ENCODE measurements around the gene UCP2. TPM values are rescaled to one million over a fixed set of nuclear protein-coding genes. Genes with fewer than 3 reads are reported as not detected.
A peak's percentile ranks its signal among the peaks of the same experiment; 100 is the strongest.

UCP2 gene
- total RNA-seq, 5 donors from 2014 or later (not counting 1 experiment from before 2014, with no cell fraction given) = 241 to 754 (median 311) TPM

GRCh38 chr11:73981051-73981805 is 1.4 kb downstream of the UCP2 start:
- H3K4me1 Mint-ChIP-seq = peaks cover 59 to 68% (median 60%) of the 10 kb centered on the region in 3 donors
- H3K9me3 Mint-ChIP-seq = no peaks in the 10 kb centered on the region
- no peaks in the 10 kb centered on the region for H3K27me3 ChIP-seq (replicated peaks in 1 of 2; ENCODE audit: control insufficient read depth in 2 of 2, extremely low read depth in 1 of 2, insufficient read depth in 2 of 2, low read length in 1 of 2)
- H3K4me3 ChIP-seq (ENCODE audit: control insufficient read depth in 1 of 2, extremely low read depth in 1 of 2, low read length in 1 of 2) = peak overlapping the region; percentile 61 to 98
- ATAC-seq (replicated peaks in 1 of 4) (no peak), DNase-seq (no peak)
- H3K27ac Mint-ChIP-seq = peak overlapping the region; percentile 98 to 99
- no peaks in the 10 kb centered on the region for H3K9me3 ChIP-seq
- 0% methylated on average over 5 of the region's 13 CpGs for WGBS (ENCODE audit: insufficient coverage)
- H3K27ac ChIP-seq (ENCODE audit: low read length) = peak overlapping the region; percentile 80
- H3K27me3 Mint-ChIP-seq = no peaks in the 10 kb centered on the region
- H3K36me3 ChIP-seq (ENCODE audit: control insufficient read depth in 2 of 2, extremely low read depth in 1 of 2, insufficient read depth in 1 of 2, low read length in 1 of 2) = peaks cover 23 to 54% of the 10 kb centered on the region in 2 donors
- ChIA-PET CTCF (interaction anchor here (0.6 to 3.7 kb wide), 7 partner anchors 10 to 190 kb away, joined by 3 to 23 read pairs (median 4); partner anchors contain the start of genes C2CD3 (in 1 of the 2) and PPME1 (in 1 of the 2)), POLR2A (interaction anchor here (0.9 to 6.4 kb wide), 10 partner anchors 9 to 190 kb away, joined by 3 to 199 read pairs (median 13); partner anchors contain the start of genes C2CD3 (in 1 of the 2) and PPME1 (in 1 of the 2))
- H3K4me3 Mint-ChIP-seq = peak overlapping the region; percentile 89 to 98 (median 97)
- H3K4me1 ChIP-seq (ENCODE audit: control insufficient read depth in 1 of 2, extremely low read depth in 1 of 2, insufficient read depth in 2 of 2, low read length in 2 of 2) = peaks cover 48 to 66% of the 10 kb centered on the region in 2 experiments
- H3K36me3 Mint-ChIP-seq = peaks cover 52% of the 10 kb centered on the region

GRCh38 chr11:73980001-73980961 is 2.4 kb downstream of the UCP2 start:
- Mint-ChIP-seq H3K4me3 (peak overlapping the region; percentile 89 to 98 (median 97)), H3K27ac (peak overlapping the region; percentile 98 to 99), H3K9me3 (no peaks in the 10 kb centered on the region), H3K4me1 (peaks cover 66 to 76% (median 69%) of the 10 kb centered on the region in 3 donors), H3K36me3 (peaks cover 62% of the 10 kb centered on the region), H3K27me3 (no peaks in the 10 kb centered on the region)
- H3K36me3 ChIP-seq (ENCODE audit: control insufficient read depth in 2 of 2, extremely low read depth in 1 of 2, insufficient read depth in 1 of 2, low read length in 1 of 2) = peaks cover 24 to 63% of the 10 kb centered on the region in 2 donors
- H3K4me1 ChIP-seq (ENCODE audit: control insufficient read depth in 1 of 2, extremely low read depth in 1 of 2, insufficient read depth in 2 of 2, low read length in 2 of 2) = peaks cover 50 to 75% of the 10 kb centered on the region in 2 experiments
- peak overlapping the region; percentile 61 to 98 for H3K4me3 ChIP-seq (ENCODE audit: control insufficient read depth in 1 of 2, extremely low read depth in 1 of 2, low read length in 1 of 2)
- POLR2A ChIA-PET = interaction anchor here (0.6 to 6.4 kb wide), 22 partner anchors 8 to 191 kb away, joined by 3 to 199 read pairs (median 6); partner anchors contain the start of genes C2CD3 (in 1 of the 2), PPME1 (in 1 of the 2) and UCP3 (in 1 of the 2)
- peak overlapping the region; percentile 80 for H3K27ac ChIP-seq (ENCODE audit: low read length)
- 0% methylated on average over 4 of the region's 6 CpGs for WGBS (ENCODE audit: insufficient coverage)
- DNase-seq (peak; percentile 69 to 93 (median 84)), ATAC-seq (replicated peaks in 1 of 4) (peak; percentile 67 to 69 (median 68))
- H3K9me3 ChIP-seq = no peaks in the 10 kb centered on the region
- H3K27me3 ChIP-seq (replicated peaks in 1 of 2; ENCODE audit: control insufficient read depth in 2 of 2, extremely low read depth in 1 of 2, insufficient read depth in 2 of 2, low read length in 1 of 2) = no peaks in the 10 kb centered on the region
- CTCF ChIA-PET = interaction anchor here (0.5 to 3.7 kb wide), 16 partner anchors 9 to 191 kb away, joined by 3 to 23 read pairs (median 3); partner anchors contain the start of genes C2CD3 (in 1 of the 2) and PPME1 (in 1 of the 2)

DNA sequence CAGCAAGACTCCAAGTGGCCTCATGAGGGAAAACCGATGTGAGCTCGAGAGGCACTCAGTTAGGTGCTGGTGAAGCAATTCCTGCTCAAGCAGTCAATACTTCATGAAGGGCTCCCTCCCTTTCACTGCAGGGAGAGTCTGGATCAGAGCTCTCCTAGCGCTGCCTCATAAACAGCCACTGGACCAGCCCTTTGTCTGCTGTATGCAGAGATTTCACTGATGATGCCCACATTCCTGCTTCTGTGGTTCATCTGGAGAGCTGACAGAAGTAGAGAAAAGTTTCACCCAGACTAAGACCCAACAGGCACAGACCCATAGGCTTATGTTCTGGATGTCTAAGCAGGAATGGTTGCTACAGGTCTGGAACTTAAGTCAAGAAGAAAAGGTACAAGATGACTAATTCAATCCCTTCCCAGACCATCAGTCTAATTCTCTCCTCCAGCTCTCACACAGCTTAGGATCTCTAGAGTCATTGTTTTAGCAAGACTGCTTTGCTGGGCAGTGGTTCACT is 4.0 kb downstream of the UCP2 start:
- no CpG with 5 or more reads among the region's 3 CpGs for WGBS (ENCODE audit: insufficient coverage)
- H3K27ac ChIP-seq (ENCODE audit: low read length) = peak overlapping the region; percentile 80
- POLR2A ChIA-PET = interaction anchor here (0.6 to 4.8 kb wide), 8 partner anchors 11 to 26 kb away, joined by 3 to 44 read pairs (median 4); no protein-coding TSS in a partner anchor
- H3K36me3 ChIP-seq (ENCODE audit: control insufficient read depth in 2 of 2, extremely low read depth in 1 of 2, insufficient read depth in 1 of 2, low read length in 1 of 2) = peaks cover 29 to 75% of the 10 kb centered on the region in 2 donors
- CTCF ChIA-PET = no interaction called here
- peaks cover 72 to 82% (median 80%) of the 10 kb centered on the region in 3 donors for H3K4me1 Mint-ChIP-seq
- H3K36me3 Mint-ChIP-seq = peaks cover 76% of the 10 kb centered on the region
- ATAC-seq (replicated peaks in 1 of 4) (no peak), DNase-seq (no peak)
- peaks cover 52 to 81% of the 10 kb centered on the region in 2 experiments for H3K4me1 ChIP-seq (ENCODE audit: control insufficient read depth in 1 of 2, extremely low read depth in 1 of 2, insufficient read depth in 2 of 2, low read length in 2 of 2)
- no peaks in the 10 kb centered on the region for H3K27me3 Mint-ChIP-seq
- peak overlapping the region; percentile 89 to 98 (median 97) for H3K4me3 Mint-ChIP-seq
- no peaks in the 10 kb centered on the region for H3K27me3 ChIP-seq (replicated peaks in 1 of 2; ENCODE audit: control insufficient read depth in 2 of 2, extremely low read depth in 1 of 2, insufficient read depth in 2 of 2, low read length in 1 of 2)
- H3K4me3 ChIP-seq (ENCODE audit: control insufficient read depth in 1 of 2, extremely low read depth in 1 of 2, low read length in 1 of 2) = peak overlapping the region; percentile 61 to 98
- peak overlapping the region; percentile 98 to 100 for H3K27ac Mint-ChIP-seq
- no peaks in the 10 kb centered on the region for H3K9me3 ChIP-seq
- H3K9me3 Mint-ChIP-seq = no peaks in the 10 kb centered on the region

- Mint-ChIP-seq H3K9me3 (no peaks in the 10 kb centered on the region), H3K36me3 (peaks cover 76% of the 10 kb centered on the region), H3K27me3 (no peaks in the 10 kb centered on the region), H3K27ac (peak overlapping the region; percentile 98 to 100), H3K4me1 (peaks cover 74 to 84% (median 82%) of the 10 kb centered on the region in 3 donors), H3K4me3 (peak overlapping the region; percentile 34 to 89 (median 41))
- ATAC-seq (replicated peaks in 1 of 4) = no peak
- DNase-seq = no peak
- 95% methylated on average over 14 of the region's 18 CpGs for WGBS (ENCODE audit: insufficient coverage)
- no peaks in the 10 kb centered on the region for H3K27me3 ChIP-seq (replicated peaks in 1 of 2; ENCODE audit: control insufficient read depth in 2 of 2, extremely low read depth in 1 of 2, insufficient read depth in 2 of 2, low read length in 1 of 2)
- ChIA-PET POLR2A (interaction anchor here (0.6 to 1.0 kb wide), 4 partner anchors 13 to 27 kb away, joined by 3 to 4 read pairs (median 3); no protein-coding TSS in a partner anchor), CTCF (no interaction called here)
- peak overlapping the region; percentile 80 for H3K27ac ChIP-seq (ENCODE audit: low read length)
- peaks cover 29 to 78% of the 10 kb centered on the region in 2 donors for H3K36me3 ChIP-seq (ENCODE audit: control insufficient read depth in 2 of 2, extremely low read depth in 1 of 2, insufficient read depth in 1 of 2, low read length in 1 of 2)
- no peaks in the 10 kb centered on the region for H3K9me3 ChIP-seq
- H3K4me3 ChIP-seq (ENCODE audit: control insufficient read depth in 1 of 2, extremely low read depth in 1 of 2, low read length in 1 of 2) = peak overlapping the region; percentile 61 to 98
- peaks cover 53 to 83% of the 10 kb centered on the region in 2 experiments for H3K4me1 ChIP-seq (ENCODE audit: control insufficient read depth in 1 of 2, extremely low read depth in 1 of 2, insufficient read depth in 2 of 2, low read length in 2 of 2)
Observed at GRCh38 chr11:73977856-73978519, 4.7 kb downstream of the UCP2 start.

GRCh38 chr11:73976451-73977151 is 6.0 kb downstream of the UCP2 start:
- H3K27ac Mint-ChIP-seq = peak overlapping the region; percentile 98 to 100
- H3K4me3 ChIP-seq (ENCODE audit: control insufficient read depth in 1 of 2, extremely low read depth in 1 of 2, low read length in 1 of 2) = peak overlapping the region in 1 of 2 donors; percentile 11

More at GRCh38 chr11:73976451-73977151, 6.0 kb downstream of the UCP2 start:
- POLR2A ChIA-PET = interaction anchor here (0.8 to 1.5 kb wide), 5 partner anchors 18 to 35 kb away, joined by 3 to 7 read pairs (median 3); no protein-coding TSS in a partner anchor
- H3K4me1 ChIP-seq (ENCODE audit: control insufficient read depth in 1 of 2, extremely low read depth in 1 of 2, insufficient read depth in 2 of 2, low read length in 2 of 2) = peaks cover 60 to 97% of the 10 kb centered on the region in 2 experiments
- Mint-ChIP-seq H3K9me3 (no peaks in the 10 kb centered on the region), H3K4me3 (peak overlapping the region; percentile 36 to 89 (median 39)), H3K36me3 (peaks cover 70% of the 10 kb centered on the region), H3K4me1 (peaks cover 88 to 98% (median 94%) of the 10 kb centered on the region in 3 donors), H3K27me3 (no peaks in the 10 kb centered on the region)
- DNase-seq (no peak), ATAC-seq (replicated peaks in 1 of 4) (no peak)
- H3K27me3 ChIP-seq (replicated peaks in 1 of 2; ENCODE audit: control insufficient read depth in 2 of 2, extremely low read depth in 1 of 2, insufficient read depth in 2 of 2, low read length in 1 of 2) = no peaks in the 10 kb centered on the region
- WGBS (ENCODE audit: insufficient coverage) = 68% methylated on average over 11 of the region's 14 CpGs
- peaks cover 29 to 78% of the 10 kb centered on the region in 2 donors for H3K36me3 ChIP-seq (ENCODE audit: control insufficient read depth in 2 of 2, extremely low read depth in 1 of 2, insufficient read depth in 1 of 2, low read length in 1 of 2)
- CTCF ChIA-PET = interaction anchor here in 1 of 2 donors (0.8 kb wide), 1 partner anchor 38 kb away, joined by 3 read pairs; no protein-coding TSS in a partner anchor
- H3K27ac ChIP-seq (ENCODE audit: low read length) = peak overlapping the region; percentile 80
- H3K9me3 ChIP-seq = no peaks in the 10 kb centered on the region
